IMR-90 (cell line): Measurements from ENCODE around the gene CYREN.

Experiments
- BHLHE40 ChIP-seq: fragments of 150-350 bp; IDR thresholded peaks from 2 replicates; pipeline ENCODE4 v1.6.1; 2016; ENCODE audit warnings: mild to moderate bottlenecking, low read depth, low read length
- CHD1 ChIP-seq: IDR thresholded peaks from 2 replicates; pipeline ENCODE4 v1.6.1; 2012; ENCODE audit warnings: low read depth, low read length, improper control_type of control experiment
- FOS ChIP-seq: fragments of 150-350 bp; IDR thresholded peaks from 2 replicates; pipeline ENCODE4 v1.6.1; 2016; ENCODE audit warnings: low read depth, low read length
- MAFK ChIP-seq: IDR thresholded peaks from 2 replicates; pipeline ENCODE4 v1.6.1; 2012; ENCODE audit warnings: low read depth, low read length, improper control_type of control experiment
- MXI1 ChIP-seq: IDR thresholded peaks from 2 replicates; pipeline ENCODE4 v1.6.1; 2012; ENCODE audit warnings: low read depth, mild to moderate bottlenecking, low read length, moderate library complexity, borderline replicate concordance
- NFE2L2 ChIP-seq: fragments of 150-350 bp; IDR thresholded peaks from 2 replicates; pipeline ENCODE4 v1.6.1; 2016; ENCODE audit warnings: low read depth, mild to moderate bottlenecking, low read length
- POLR2A ChIP-seq: IDR thresholded peaks from 2 replicates; pipeline ENCODE4 v1.6.1; 2012; ENCODE audit warnings: mild to moderate bottlenecking, low read depth, low read length
- RAD21 ChIP-seq: IDR thresholded peaks from 2 replicates; pipeline ENCODE4 v1.6.1; 2012; ENCODE audit warnings: low read length, improper control_type of control experiment
- RCOR1 ChIP-seq: IDR thresholded peaks from 2 replicates; pipeline ENCODE4 v1.6.1; 2012; ENCODE audit warnings: mild to moderate bottlenecking, low read length, improper control_type of control experiment; ENCODE audit not compliant: insufficient replicate concordance
- RFX5 ChIP-seq: IDR thresholded peaks from 2 replicates; pipeline ENCODE4 v1.8.0; 2012; ENCODE audit warnings: low read depth, mild to moderate bottlenecking, low read length, moderate library complexity
- SMC3 ChIP-seq: fragments of 150-350 bp; IDR thresholded peaks from 2 replicates; pipeline ENCODE4 v1.6.1; 2016; ENCODE audit warnings: low read depth, mild to moderate bottlenecking, antibody characterized with exemption, low read length, moderate library complexity
- TF ChIP-seq, protein P1 (sequence below): fragments of 150-350 bp; IDR thresholded peaks from 2 replicates; pipeline ENCODE4 v1.6.1; 2017; ENCODE audit warnings: mild to moderate bottlenecking, antibody characterized with exemption, low read length, low read depth
- TF ChIP-seq, protein P2 (sequence below): conservative IDR thresholded peaks from 2 replicates; pipeline ENCODE4 v1.5.1; 2012; ENCODE audit warnings: mild to moderate bottlenecking, low read depth, low read length, improper control_type of control experiment
- TF ChIP-seq, protein P3 (sequence below): fragments of 150-350 bp; IDR thresholded peaks from 2 replicates; pipeline ENCODE4 v1.6.1; 2016; ENCODE audit warnings: low read depth, mild to moderate bottlenecking, low read length, moderate library complexity, borderline replicate concordance

- TF ChIP-seq POLR2A (no peak), RAD21 (no peak), SMC3 (no peak), NFE2L2 (no peak), MXI1 (no peak), RFX5 (no peak), RCOR1 (no peak), FOS (no peak), BHLHE40 (no peak), CHD1 (no peak), MAFK (no peak)
- TF ChIP-seq, protein P1, sequence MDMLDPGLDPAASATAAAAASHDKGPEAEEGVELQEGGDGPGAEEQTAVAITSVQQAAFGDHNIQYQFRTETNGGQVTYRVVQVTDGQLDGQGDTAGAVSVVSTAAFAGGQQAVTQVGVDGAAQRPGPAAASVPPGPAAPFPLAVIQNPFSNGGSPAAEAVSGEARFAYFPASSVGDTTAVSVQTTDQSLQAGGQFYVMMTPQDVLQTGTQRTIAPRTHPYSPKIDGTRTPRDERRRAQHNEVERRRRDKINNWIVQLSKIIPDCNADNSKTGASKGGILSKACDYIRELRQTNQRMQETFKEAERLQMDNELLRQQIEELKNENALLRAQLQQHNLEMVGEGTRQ = no peak
- TF ChIP-seq, protein P2, sequence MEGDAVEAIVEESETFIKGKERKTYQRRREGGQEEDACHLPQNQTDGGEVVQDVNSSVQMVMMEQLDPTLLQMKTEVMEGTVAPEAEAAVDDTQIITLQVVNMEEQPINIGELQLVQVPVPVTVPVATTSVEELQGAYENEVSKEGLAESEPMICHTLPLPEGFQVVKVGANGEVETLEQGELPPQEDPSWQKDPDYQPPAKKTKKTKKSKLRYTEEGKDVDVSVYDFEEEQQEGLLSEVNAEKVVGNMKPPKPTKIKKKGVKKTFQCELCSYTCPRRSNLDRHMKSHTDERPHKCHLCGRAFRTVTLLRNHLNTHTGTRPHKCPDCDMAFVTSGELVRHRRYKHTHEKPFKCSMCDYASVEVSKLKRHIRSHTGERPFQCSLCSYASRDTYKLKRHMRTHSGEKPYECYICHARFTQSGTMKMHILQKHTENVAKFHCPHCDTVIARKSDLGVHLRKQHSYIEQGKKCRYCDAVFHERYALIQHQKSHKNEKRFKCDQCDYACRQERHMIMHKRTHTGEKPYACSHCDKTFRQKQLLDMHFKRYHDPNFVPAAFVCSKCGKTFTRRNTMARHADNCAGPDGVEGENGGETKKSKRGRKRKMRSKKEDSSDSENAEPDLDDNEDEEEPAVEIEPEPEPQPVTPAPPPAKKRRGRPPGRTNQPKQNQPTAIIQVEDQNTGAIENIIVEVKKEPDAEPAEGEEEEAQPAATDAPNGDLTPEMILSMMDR = no peak
- TF ChIP-seq, protein P3, sequence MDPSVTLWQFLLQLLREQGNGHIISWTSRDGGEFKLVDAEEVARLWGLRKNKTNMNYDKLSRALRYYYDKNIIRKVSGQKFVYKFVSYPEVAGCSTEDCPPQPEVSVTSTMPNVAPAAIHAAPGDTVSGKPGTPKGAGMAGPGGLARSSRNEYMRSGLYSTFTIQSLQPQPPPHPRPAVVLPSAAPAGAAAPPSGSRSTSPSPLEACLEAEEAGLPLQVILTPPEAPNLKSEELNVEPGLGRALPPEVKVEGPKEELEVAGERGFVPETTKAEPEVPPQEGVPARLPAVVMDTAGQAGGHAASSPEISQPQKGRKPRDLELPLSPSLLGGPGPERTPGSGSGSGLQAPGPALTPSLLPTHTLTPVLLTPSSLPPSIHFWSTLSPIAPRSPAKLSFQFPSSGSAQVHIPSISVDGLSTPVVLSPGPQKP = no peak
Observed at GRCh38 chr7:135168489-135169140, 1.9 kb downstream of the CYREN start.
